Breast epithelium (tissue), 3 donors: ENCODE data around the gene TINCR.

Source experiments
- CTCF ChIP-seq, 3 donors: fragments of 450-650 bp; IDR thresholded peaks; one replicate each; pipeline ENCODE4 v1.5.1; 2016 to 2017; ENCODE audit warnings: antibody characterized with exemption in 3 of 3, mild to moderate bottlenecking in 3 of 3, moderate library complexity in 3 of 3
- POLR2A ChIP-seq: fragments of 450-650 bp; IDR thresholded peaks from one replicate; pipeline ENCODE4 v1.6.1; 2016; ENCODE audit warnings: antibody characterized with exemption, mild to moderate bottlenecking, moderate library complexity
- POLR2AphosphoS5 ChIP-seq, 3 donors: sonication (generic); formaldehyde crosslinking; IDR thresholded peaks; one replicate each; pipeline ENCODE4 v1.6.1; 2017; ENCODE audit warnings: antibody characterized with exemption in 3 of 3

GRCh38 chr19:5559804-5560133, 8.0 kb downstream of the TINCR start:
- TF ChIP-seq CTCF (IDR thresholded peaks at IDR 0.05) = no peak
- no peak for TF ChIP-seq POLR2A
- TF ChIP-seq POLR2AphosphoS5 (IDR thresholded peaks at IDR 0.05) = no peak
